Fibroblast of lung (primary cell): ENCODE measurements around the gene ADRA1B. TPM values are rescaled to one million over a fixed set of nuclear protein-coding genes. Genes with fewer than 3 reads are reported as not detected.
A peak's percentile ranks its signal among the peaks of the same experiment; 100 is the strongest.

Experiments
- DNase-seq, 2 donors: peaks; one replicate each; pipeline versions ENCODE4 v3.0.0 to v3.0.0-alpha.2; 2010; ENCODE audit warnings: low read depth in 2 of 2
- H2AFZ ChIP-seq: 2 replicates; pipeline ENCODE4 v1.5.1; 2012; ENCODE audit warnings: low read length, control low read depth, inconsistent platforms
- H3K27ac ChIP-seq: 2 replicates; pipeline ENCODE4 v1.5.1; 2011; ENCODE audit warnings: low read length, control low read depth; ENCODE audit not compliant: insufficient read depth
- H3K27me3 ChIP-seq: 2 replicates; pipeline ENCODE4 v1.5.1; 2011; ENCODE audit warnings: mild to moderate bottlenecking, low read length; ENCODE audit not compliant: control insufficient read depth, insufficient read depth
- H3K36me3 ChIP-seq: 2 replicates; pipeline ENCODE4 v1.5.1; 2011; ENCODE audit warnings: low read length; ENCODE audit not compliant: control insufficient read depth, insufficient read depth
- H3K4me1 ChIP-seq: 2 replicates; pipeline ENCODE4 v1.5.1; 2011; ENCODE audit warnings: low read length; ENCODE audit not compliant: control insufficient read depth, insufficient read depth; ENCODE audit errors: extremely low read depth
- H3K4me2 ChIP-seq: 2 replicates; pipeline ENCODE4 v1.5.1; 2011; ENCODE audit warnings: low read length, control low read depth; ENCODE audit not compliant: insufficient read depth; ENCODE audit errors: extremely low read depth
- H3K4me3 ChIP-seq, 4 experiments: fragments of 200-600 bp in 1 of 4; sonication (generic) in 1 of 4; replicated peaks in 1 of 4; 2 replicates each; pipeline ENCODE4 v1.5.1; 2011 to 2016; ENCODE audit warnings: low read length in 4 of 4, low read depth in 3 of 4, mild to moderate bottlenecking in 3 of 4, control low read depth in 2 of 4, inconsistent platforms in 1 of 4, mixed read lengths in 1 of 4; ENCODE audit not compliant: insufficient read depth in 1 of 4; ENCODE audit errors: control extremely low read depth in 1 of 4
- H3K79me2 ChIP-seq: 2 replicates; pipeline ENCODE4 v1.5.1; 2012; ENCODE audit warnings: mild to moderate bottlenecking, low read length, inconsistent platforms; ENCODE audit not compliant: control insufficient read depth, insufficient read depth
- H3K9ac ChIP-seq: 2 replicates; pipeline ENCODE4 v1.5.1; 2011; ENCODE audit warnings: mild to moderate bottlenecking, low read length, control low read depth; ENCODE audit not compliant: insufficient read depth
- H3K9me3 ChIP-seq: 2 replicates; pipeline ENCODE4 v1.5.1; 2012; ENCODE audit warnings: low read depth, low read length; ENCODE audit not compliant: control insufficient read depth, insufficient read depth
- H4K20me1 ChIP-seq: 2 replicates; pipeline ENCODE4 v1.5.1; 2011; ENCODE audit warnings: low read length; ENCODE audit not compliant: control insufficient read depth, insufficient read depth; ENCODE audit errors: extremely low read depth
- CTCF ChIP-seq, 2 donors: IDR thresholded peaks in 1 of 2; conservative IDR thresholded peaks in 1 of 2; 1 replicate in 1 of 2; 2 replicates in 1 of 2; pipeline ENCODE4 v1.5.1; 2011 to 2012; ENCODE audit warnings: low read length in 2 of 2, control low read depth in 1 of 2, inconsistent platforms in 1 of 2, low read depth in 1 of 2, mild to moderate bottlenecking in 1 of 2
- EZH2 ChIP-seq: IDR thresholded peaks from 2 replicates; pipeline ENCODE4 v1.5.1; 2012; ENCODE audit warnings: low read length, control low read depth, mild to moderate bottlenecking; ENCODE audit errors: missing control alignments
- polyA plus RNA-seq, 2 donors: library from polyadenylated mRNA; depleted of rRNA in 1 of 2; stranded (reverse) in 1 of 2; unstranded in 1 of 2; fragments of >200 nt; gene quantifications; 2 replicates each; pipeline ENCODE4 v1.2.1, GENCODE V29; 2011 to 2012; ENCODE audit warnings: missing spikeins in 1 of 2
- total RNA-seq: library from RNA; depleted of rRNA; stranded (reverse); fragments of >200 nt; gene quantifications from 2 replicates; pipeline ENCODE4 v1.2.1, GENCODE V29; 2014

ADRA1B gene
- total and polyA plus RNA-seq, 2 donors (not counting 1 experiment from before 2014, with no cell fraction given): 0.99 to 1.7 TPM

DNA sequence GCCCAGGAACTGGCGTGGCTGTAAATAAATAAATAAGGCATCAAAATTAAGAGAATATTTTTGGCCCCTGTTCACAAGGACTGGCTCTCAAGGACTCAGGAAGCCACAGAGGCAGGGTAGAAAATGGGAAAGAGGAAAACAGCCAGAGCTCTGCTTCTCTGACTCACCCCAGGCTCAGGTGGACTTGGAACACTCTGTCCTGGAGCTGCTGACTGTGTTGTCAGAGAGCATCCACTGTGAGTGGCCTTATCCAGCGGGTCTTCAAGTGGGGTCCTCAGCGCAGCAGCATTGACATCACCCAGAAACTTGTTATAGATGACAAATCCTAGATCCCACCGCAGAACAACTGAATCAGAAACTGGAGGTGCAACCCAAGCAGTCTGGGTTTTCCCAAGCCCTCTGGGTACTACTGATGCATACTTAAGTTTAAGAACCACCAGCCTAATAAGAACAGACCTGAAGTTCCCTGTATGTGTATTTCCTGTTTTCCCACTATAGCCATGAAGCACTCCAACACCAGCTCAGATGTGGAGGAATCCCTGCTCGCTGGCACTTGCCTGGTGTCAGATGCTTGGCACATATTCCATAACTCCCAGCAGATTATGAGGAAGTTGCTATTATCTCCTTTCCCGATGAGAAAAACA, 20.5 kb downstream of the ADRA1B start:
- H4K20me1 ChIP-seq: no peaks in the 10 kb centered on the region
- H3K27ac ChIP-seq: no peak overlapping the region
- peak; percentile 24 to 31 for DNase-seq
- no peak overlapping the region for H3K4me3 ChIP-seq
- no peaks in the 10 kb centered on the region for H3K27me3 ChIP-seq
- H3K9me3 ChIP-seq: no peaks in the 10 kb centered on the region
- no peak for TF ChIP-seq EZH2
- TF ChIP-seq CTCF (conservative IDR thresholded peaks at IDR 0.05 in 1 of 2, IDR thresholded peaks at IDR 0.05 in 1 of 2; ENCODE audit: low read depth in 1 of 2, low read length in 2 of 2): no peak
- H3K9ac ChIP-seq: no peak overlapping the region
- no peaks in the 10 kb centered on the region for H3K36me3 ChIP-seq
- no peak overlapping the region for H3K4me2 ChIP-seq
- H2AFZ ChIP-seq: no peak overlapping the region
- H3K79me2 ChIP-seq: no peaks in the 10 kb centered on the region
- H3K4me1 ChIP-seq: no peaks in the 10 kb centered on the region

DNA sequence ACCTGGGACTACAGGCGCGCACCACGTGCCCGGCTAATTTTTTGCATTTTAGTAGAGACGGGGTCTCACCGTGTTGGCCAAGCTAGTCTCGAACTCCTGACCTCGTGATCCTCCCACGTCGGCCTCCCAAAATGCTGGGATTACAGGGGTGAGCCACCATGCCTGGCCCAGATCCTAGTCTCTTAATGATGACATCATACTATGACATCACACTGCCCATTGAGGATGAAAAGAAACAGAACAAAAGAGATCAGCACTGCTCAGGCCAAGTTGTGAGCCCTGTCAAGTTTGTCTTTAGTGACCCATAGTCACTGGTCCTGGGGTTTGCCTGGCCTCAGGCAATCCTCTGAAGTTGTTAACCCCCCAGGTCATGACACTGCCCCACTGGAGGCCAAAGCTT, 21.3 kb downstream of the ADRA1B start:
- Histone ChIP-seq H3K27me3 (no peaks in the 10 kb centered on the region), H3K4me1 (no peaks in the 10 kb centered on the region), H3K4me3 (no peak overlapping the region), H3K79me2 (no peaks in the 10 kb centered on the region), H3K27ac (no peak overlapping the region), H3K36me3 (no peaks in the 10 kb centered on the region), H2AFZ (no peak overlapping the region), H3K9me3 (no peaks in the 10 kb centered on the region), H4K20me1 (no peaks in the 10 kb centered on the region), H3K9ac (no peak overlapping the region), H3K4me2 (no peak overlapping the region)
- TF ChIP-seq CTCF (conservative IDR thresholded peaks at IDR 0.05 in 1 of 2, IDR thresholded peaks at IDR 0.05 in 1 of 2; ENCODE audit: low read depth in 1 of 2, low read length in 2 of 2) (no peak), EZH2 (no peak)
- no peak for DNase-seq

- Histone ChIP-seq H3K4me3 (no peak overlapping the region), H3K4me1 (no peaks in the 10 kb centered on the region), H3K9me3 (no peaks in the 10 kb centered on the region), H3K27ac (no peak overlapping the region), H2AFZ (no peak overlapping the region), H3K27me3 (no peaks in the 10 kb centered on the region), H3K4me2 (no peak overlapping the region), H3K9ac (no peak overlapping the region), H3K36me3 (no peaks in the 10 kb centered on the region), H3K79me2 (no peaks in the 10 kb centered on the region), H4K20me1 (no peaks in the 10 kb centered on the region)
- no peak for TF ChIP-seq EZH2
- no peak for TF ChIP-seq CTCF (conservative IDR thresholded peaks at IDR 0.05 in 1 of 2, IDR thresholded peaks at IDR 0.05 in 1 of 2; ENCODE audit: low read depth in 1 of 2, low read length in 2 of 2)
- DNase-seq: no peak
These were observed 27.0 kb downstream of the ADRA1B start for GRCh38 chr5:159943326-159943725.
